A549 (cell line): ENCODE results near the gene FBLN1.

Experiments used
- BHLHE40 ChIP-seq: IDR thresholded peaks from 2 replicates; pipeline ENCODE4 v1.6.1; 2012; ENCODE audit warnings: low read depth, low read length, inconsistent platforms
- CTCF ChIP-seq: fragments of >200 bp; sonication (Bioruptor Twin); formaldehyde crosslinking; IDR thresholded peaks from 3 replicates; pipeline ENCODE4 v1.5.1; 2016
- KDM1A ChIP-seq: fragments of 200-600 bp; sonication (generic); IDR thresholded peaks from 2 replicates; pipeline ENCODE4 v1.6.1; 2016; ENCODE audit warnings: low read depth, mild to moderate bottlenecking
- POLR2A ChIP-seq: IDR thresholded peaks from 2 replicates; pipeline ENCODE4 v1.6.1; 2012; ENCODE audit warnings: mild to moderate bottlenecking, low read length
- RNF2 ChIP-seq: fragments of 200-600 bp; sonication (generic); IDR thresholded peaks from 2 replicates; pipeline ENCODE4 v1.6.1; 2016; ENCODE audit warnings: low read depth, mild to moderate bottlenecking, antibody characterized with exemption, moderate library complexity, borderline replicate concordance
- SMC3 ChIP-seq: fragments of >200 bp; sonication (Bioruptor Twin); formaldehyde crosslinking; IDR thresholded peaks from 3 replicates; pipeline ENCODE4 v1.6.1; 2018; ENCODE audit warnings: inconsistent platforms
- TF ChIP-seq, protein P1 (sequence below): fragments of 450-650 bp; IDR thresholded peaks from 2 replicates; pipeline ENCODE4 v1.6.1; 2014; ENCODE audit warnings: antibody characterized with exemption

DNA sequence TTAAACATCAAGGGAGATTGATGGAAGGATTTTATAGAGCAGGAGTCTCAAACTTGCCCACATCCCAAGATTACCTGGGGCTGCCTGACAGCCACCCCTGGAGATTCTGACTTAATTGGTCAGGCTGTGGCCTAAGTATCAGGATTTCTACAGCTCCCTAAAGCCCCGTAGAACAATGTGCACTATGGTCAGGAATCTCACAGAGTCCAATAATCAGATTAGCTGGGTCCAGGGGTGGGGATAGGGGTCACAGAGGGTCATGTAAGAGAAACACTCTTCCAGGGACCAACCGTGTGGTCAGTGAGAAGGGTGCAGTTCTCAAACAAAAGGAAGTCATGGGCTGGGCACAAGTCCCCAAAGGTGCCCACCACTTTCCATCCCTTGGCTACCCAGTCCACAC lies 20.5 kb upstream of the FBLN1 start:
- no peak for TF ChIP-seq CTCF
- TF ChIP-seq, protein P1, sequence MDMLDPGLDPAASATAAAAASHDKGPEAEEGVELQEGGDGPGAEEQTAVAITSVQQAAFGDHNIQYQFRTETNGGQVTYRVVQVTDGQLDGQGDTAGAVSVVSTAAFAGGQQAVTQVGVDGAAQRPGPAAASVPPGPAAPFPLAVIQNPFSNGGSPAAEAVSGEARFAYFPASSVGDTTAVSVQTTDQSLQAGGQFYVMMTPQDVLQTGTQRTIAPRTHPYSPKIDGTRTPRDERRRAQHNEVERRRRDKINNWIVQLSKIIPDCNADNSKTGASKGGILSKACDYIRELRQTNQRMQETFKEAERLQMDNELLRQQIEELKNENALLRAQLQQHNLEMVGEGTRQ: no peak
- TF ChIP-seq BHLHE40: no peak
- TF ChIP-seq POLR2A: no peak
- no peak for TF ChIP-seq SMC3
- no peak for TF ChIP-seq RNF2
- no peak for TF ChIP-seq KDM1A
